ENCODE results near the gene PRKCD. TPM values are rescaled to one million over a fixed set of nuclear protein-coding genes. Genes with fewer than 3 reads are reported as not detected.
A peak's percentile ranks its signal among the peaks of the same experiment; 100 is the strongest.

Gene PRKCD
- total RNA-seq, 1 experiment from 2014 or later: 19.2 TPM

DNA sequence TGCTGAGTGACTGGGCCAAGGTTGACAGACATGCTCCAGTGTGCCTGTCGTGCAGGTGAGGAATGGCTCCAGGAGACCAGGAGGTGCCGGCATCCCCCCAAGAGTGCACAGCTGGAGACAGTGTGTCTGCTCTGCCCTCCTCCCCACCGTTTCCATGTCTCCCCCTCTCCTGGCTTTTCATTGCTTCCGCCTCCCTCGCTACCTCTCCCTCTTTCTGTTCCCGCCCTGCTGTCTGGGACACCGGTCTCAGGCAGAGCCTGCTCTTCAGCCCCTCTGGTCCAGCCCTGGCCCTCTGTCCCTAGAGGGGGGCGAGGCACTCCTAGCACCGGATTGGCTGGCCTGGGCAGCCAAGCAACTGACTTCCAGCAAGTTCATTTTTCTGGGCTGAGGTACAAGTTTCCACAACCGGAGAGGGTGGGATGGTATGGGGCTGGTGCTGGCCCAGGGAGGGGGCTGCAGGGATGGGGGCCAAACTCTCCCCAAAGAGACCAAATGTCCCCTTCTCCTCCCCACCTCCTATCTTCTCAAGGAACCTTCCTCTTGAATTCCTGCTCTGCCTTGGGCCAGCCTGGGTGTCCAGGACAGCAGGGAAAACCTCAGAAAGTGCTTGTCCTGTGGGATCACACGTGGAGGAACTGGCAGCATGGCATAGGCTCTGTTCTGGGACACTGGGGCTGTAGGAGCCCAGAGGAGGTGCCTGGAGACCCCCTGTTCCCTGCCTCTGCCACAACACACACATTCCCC lies 32.6 kb downstream of the PRKCD start:
- no peak overlapping the region for H3K4me3 Mint-ChIP-seq
- H3K27me3 Mint-ChIP-seq (ENCODE audit: low read depth): peaks cover 5% of the 10 kb centered on the region; the same call in 1 of the 2 replicates
- TF ChIP-seq ZNF423 (CRISPR knock-in tag; IDR thresholded peaks at IDR 0.05): peak; percentile 11; the same call in 1 of the 2 replicates
- TF ChIP-seq, protein P1, sequence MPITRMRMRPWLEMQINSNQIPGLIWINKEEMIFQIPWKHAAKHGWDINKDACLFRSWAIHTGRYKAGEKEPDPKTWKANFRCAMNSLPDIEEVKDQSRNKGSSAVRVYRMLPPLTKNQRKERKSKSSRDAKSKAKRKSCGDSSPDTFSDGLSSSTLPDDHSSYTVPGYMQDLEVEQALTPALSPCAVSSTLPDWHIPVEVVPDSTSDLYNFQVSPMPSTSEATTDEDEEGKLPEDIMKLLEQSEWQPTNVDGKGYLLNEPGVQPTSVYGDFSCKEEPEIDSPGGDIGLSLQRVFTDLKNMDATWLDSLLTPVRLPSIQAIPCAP (CRISPR knock-in tag; IDR thresholded peaks at IDR 0.05): no peak
- DNase-seq (ENCODE audit: low spot score) (no peak), ATAC-seq (peak; percentile 9; the same call in 1 of the 2 replicates)
- POLR2A ChIA-PET: no interaction called here
- H3K27ac Mint-ChIP-seq: peak overlapping the region; percentile 12; the same call in 1 of the 2 replicates
- peaks cover 27% of the 10 kb centered on the region for H3K4me1 Mint-ChIP-seq
- peaks cover 4% of the 10 kb centered on the region; the same call in 1 of the 2 replicates for H3K36me3 Mint-ChIP-seq
- CTCF ChIA-PET: interaction anchor here (0.8 to 3.2 kb wide), 3 partner anchors 29 to 84 kb away, joined by 4 to 32 read pairs (median 17); no protein-coding TSS in a partner anchor
- no peaks in the 10 kb centered on the region for H3K9me3 Mint-ChIP-seq

DNA sequence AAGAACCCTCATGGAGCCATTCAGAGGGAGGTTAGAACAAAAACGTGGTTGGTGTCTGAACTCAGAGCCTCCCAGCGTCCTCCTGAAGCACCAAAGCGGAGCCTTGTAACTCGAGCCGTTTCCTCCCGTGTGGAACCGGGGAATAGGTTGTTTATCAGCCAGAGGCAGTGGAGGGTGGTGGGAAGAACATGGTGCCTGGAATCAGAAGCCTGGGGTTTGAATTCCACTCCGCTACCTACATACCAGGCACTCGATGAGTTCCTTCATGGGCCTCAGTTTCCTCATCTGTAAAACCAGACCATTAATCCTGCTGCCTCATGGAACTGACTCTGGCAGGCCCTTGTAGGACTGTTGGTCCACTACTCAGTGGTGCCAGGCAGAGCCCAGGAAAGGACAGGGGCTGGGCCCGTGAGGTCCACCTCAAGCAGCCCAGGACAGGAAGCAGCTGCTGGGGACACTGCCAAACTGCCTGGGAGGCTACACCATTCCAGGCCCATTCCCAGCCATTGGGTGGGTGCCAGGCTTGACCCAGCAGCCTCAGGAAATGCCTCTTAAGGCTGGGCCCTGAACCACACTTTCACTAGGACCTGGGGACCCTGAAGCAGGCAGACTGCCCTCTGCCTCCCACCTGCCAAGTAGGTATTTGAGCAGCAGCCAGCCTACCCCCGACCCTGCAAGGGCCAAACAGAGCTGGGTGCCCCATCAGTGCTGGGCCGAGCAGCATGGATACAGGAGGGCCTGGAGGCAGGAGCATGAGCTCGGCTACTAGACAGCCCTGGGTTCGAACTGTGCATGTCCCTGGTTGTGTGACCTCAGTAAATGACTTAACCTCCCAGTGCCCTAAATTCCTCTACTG lies 33.4 kb downstream of the PRKCD start:
- POLR2A ChIA-PET: interaction anchor here (2.7 kb wide), 1 partner anchor 34 kb away, joined by 7 read pairs; the partner anchor contains the start of gene PRKCD
- H3K4me1 Mint-ChIP-seq: peaks cover 27% of the 10 kb centered on the region
- H3K27ac Mint-ChIP-seq: peak overlapping the region; percentile 12; the same call in 1 of the 2 replicates
- DNase-seq (ENCODE audit: low spot score) (no peak), ATAC-seq (peak; percentile 48)
- no peak overlapping the region for H3K4me3 Mint-ChIP-seq
- H3K27me3 Mint-ChIP-seq (ENCODE audit: low read depth): peaks cover 5% of the 10 kb centered on the region; the same call in 1 of the 2 replicates
- TF ChIP-seq, protein P2, sequence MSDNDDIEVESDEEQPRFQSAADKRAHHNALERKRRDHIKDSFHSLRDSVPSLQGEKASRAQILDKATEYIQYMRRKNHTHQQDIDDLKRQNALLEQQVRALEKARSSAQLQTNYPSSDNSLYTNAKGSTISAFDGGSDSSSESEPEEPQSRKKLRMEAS (CRISPR knock-in tag; IDR thresholded peaks at IDR 0.05): no peak
- TF ChIP-seq GRHL2 (CRISPR knock-in tag; IDR thresholded peaks at IDR 0.05; ENCODE audit: insufficient replicate concordance, severe bottlenecking): no peak
- 0 out of 2 replicates have a peak, but pooled peaks have one; percentile 16 for TF ChIP-seq FOXK1 (CRISPR knock-in tag; IDR thresholded peaks at IDR 0.05)
- TF ChIP-seq ZNF396 (CRISPR knock-in tag; IDR thresholded peaks at IDR 0.05; ENCODE audit: borderline replicate concordance): no peak
- TF ChIP-seq, protein P3, sequence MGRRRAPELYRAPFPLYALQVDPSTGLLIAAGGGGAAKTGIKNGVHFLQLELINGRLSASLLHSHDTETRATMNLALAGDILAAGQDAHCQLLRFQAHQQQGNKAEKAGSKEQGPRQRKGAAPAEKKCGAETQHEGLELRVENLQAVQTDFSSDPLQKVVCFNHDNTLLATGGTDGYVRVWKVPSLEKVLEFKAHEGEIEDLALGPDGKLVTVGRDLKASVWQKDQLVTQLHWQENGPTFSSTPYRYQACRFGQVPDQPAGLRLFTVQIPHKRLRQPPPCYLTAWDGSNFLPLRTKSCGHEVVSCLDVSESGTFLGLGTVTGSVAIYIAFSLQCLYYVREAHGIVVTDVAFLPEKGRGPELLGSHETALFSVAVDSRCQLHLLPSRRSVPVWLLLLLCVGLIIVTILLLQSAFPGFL (CRISPR knock-in tag; IDR thresholded peaks at IDR 0.05; ENCODE audit: borderline replicate concordance): no peak
- no peak for TF ChIP-seq SP1 (CRISPR knock-in tag; conservative IDR thresholded peaks at IDR 0.05)
- TF ChIP-seq ZNF121 (CRISPR knock-in tag; IDR thresholded peaks at IDR 0.05): no peak
- TF ChIP-seq, protein P4, sequence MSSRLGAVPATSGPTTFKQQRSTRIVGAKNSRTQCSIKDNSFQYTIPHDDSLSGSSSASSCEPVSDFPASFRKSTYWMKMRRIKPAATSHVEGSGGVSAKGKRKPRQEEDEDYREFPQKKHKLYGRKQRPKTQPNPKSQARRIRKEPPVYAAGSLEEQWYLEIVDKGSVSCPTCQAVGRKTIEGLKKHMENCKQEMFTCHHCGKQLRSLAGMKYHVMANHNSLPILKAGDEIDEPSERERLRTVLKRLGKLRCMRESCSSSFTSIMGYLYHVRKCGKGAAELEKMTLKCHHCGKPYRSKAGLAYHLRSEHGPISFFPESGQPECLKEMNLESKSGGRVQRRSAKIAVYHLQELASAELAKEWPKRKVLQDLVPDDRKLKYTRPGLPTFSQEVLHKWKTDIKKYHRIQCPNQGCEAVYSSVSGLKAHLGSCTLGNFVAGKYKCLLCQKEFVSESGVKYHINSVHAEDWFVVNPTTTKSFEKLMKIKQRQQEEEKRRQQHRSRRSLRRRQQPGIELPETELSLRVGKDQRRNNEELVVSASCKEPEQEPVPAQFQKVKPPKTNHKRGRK (CRISPR knock-in tag; IDR thresholded peaks at IDR 0.05; ENCODE audit: borderline replicate concordance): no peak
- no peak for TF ChIP-seq SMAD4 (CRISPR knock-in tag; IDR thresholded peaks at IDR 0.05)
- TF ChIP-seq ZNF423 (CRISPR knock-in tag; IDR thresholded peaks at IDR 0.05): no peak
- TF ChIP-seq, protein P5, sequence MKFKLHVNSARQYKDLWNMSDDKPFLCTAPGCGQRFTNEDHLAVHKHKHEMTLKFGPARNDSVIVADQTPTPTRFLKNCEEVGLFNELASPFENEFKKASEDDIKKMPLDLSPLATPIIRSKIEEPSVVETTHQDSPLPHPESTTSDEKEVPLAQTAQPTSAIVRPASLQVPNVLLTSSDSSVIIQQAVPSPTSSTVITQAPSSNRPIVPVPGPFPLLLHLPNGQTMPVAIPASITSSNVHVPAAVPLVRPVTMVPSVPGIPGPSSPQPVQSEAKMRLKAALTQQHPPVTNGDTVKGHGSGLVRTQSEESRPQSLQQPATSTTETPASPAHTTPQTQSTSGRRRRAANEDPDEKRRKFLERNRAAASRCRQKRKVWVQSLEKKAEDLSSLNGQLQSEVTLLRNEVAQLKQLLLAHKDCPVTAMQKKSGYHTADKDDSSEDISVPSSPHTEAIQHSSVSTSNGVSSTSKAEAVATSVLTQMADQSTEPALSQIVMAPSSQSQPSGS (CRISPR knock-in tag; IDR thresholded peaks at IDR 0.05; ENCODE audit: borderline replicate concordance, low read depth): no peak
- TF ChIP-seq, protein P6, sequence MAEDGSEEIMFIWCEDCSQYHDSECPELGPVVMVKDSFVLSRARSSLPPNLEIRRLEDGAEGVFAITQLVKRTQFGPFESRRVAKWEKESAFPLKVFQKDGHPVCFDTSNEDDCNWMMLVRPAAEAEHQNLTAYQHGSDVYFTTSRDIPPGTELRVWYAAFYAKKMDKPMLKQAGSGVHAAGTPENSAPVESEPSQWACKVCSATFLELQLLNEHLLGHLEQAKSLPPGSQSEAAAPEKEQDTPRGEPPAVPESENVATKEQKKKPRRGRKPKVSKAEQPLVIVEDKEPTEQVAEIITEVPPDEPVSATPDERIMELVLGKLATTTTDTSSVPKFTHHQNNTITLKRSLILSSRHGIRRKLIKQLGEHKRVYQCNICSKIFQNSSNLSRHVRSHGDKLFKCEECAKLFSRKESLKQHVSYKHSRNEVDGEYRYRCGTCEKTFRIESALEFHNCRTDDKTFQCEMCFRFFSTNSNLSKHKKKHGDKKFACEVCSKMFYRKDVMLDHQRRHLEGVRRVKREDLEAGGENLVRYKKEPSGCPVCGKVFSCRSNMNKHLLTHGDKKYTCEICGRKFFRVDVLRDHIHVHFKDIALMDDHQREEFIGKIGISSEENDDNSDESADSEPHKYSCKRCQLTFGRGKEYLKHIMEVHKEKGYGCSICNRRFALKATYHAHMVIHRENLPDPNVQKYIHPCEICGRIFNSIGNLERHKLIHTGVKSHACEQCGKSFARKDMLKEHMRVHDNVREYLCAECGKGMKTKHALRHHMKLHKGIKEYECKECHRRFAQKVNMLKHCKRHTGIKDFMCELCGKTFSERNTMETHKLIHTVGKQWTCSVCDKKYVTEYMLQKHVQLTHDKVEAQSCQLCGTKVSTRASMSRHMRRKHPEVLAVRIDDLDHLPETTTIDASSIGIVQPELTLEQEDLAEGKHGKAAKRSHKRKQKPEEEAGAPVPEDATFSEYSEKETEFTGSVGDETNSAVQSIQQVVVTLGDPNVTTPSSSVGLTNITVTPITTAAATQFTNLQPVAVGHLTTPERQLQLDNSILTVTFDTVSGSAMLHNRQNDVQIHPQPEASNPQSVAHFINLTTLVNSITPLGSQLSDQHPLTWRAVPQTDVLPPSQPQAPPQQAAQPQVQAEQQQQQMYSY (CRISPR knock-in tag; IDR thresholded peaks at IDR 0.05): peak; percentile 93
- TF ChIP-seq, protein P7, sequence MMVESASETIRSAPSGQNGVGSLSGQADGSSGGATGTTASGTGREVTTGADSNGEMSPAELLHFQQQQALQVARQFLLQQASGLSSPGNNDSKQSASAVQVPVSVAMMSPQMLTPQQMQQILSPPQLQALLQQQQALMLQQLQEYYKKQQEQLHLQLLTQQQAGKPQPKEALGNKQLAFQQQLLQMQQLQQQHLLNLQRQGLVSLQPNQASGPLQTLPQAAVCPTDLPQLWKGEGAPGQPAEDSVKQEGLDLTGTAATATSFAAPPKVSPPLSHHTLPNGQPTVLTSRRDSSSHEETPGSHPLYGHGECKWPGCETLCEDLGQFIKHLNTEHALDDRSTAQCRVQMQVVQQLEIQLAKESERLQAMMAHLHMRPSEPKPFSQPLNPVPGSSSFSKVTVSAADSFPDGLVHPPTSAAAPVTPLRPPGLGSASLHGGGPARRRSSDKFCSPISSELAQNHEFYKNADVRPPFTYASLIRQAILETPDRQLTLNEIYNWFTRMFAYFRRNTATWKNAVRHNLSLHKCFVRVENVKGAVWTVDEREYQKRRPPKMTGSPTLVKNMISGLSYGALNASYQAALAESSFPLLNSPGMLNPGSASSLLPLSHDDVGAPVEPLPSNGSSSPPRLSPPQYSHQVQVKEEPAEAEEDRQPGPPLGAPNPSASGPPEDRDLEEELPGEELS (CRISPR knock-in tag; IDR thresholded peaks at IDR 0.05): no peak
- no peak for TF ChIP-seq EMX1 (CRISPR knock-in tag; IDR thresholded peaks at IDR 0.05)
- no peaks in the 10 kb centered on the region for H3K9me3 Mint-ChIP-seq
- CTCF ChIA-PET: interaction anchor here (1.0 to 3.2 kb wide), 8 partner anchors 25 to 86 kb away, joined by 3 to 48 read pairs (median 20); partner anchors contain the start of gene PRKCD
- H3K36me3 Mint-ChIP-seq: peaks cover 4% of the 10 kb centered on the region; the same call in 1 of the 2 replicates
